ENCODE results near the gene PSMD13. TPM values are rescaled to one million over a fixed set of nuclear protein-coding genes. Genes with fewer than 3 reads are reported as not detected.

Gene PSMD13
- total RNA-seq, 4 donors from 2014 or later, result 69.6 to 124 (median 78.2) TPM

DNA sequence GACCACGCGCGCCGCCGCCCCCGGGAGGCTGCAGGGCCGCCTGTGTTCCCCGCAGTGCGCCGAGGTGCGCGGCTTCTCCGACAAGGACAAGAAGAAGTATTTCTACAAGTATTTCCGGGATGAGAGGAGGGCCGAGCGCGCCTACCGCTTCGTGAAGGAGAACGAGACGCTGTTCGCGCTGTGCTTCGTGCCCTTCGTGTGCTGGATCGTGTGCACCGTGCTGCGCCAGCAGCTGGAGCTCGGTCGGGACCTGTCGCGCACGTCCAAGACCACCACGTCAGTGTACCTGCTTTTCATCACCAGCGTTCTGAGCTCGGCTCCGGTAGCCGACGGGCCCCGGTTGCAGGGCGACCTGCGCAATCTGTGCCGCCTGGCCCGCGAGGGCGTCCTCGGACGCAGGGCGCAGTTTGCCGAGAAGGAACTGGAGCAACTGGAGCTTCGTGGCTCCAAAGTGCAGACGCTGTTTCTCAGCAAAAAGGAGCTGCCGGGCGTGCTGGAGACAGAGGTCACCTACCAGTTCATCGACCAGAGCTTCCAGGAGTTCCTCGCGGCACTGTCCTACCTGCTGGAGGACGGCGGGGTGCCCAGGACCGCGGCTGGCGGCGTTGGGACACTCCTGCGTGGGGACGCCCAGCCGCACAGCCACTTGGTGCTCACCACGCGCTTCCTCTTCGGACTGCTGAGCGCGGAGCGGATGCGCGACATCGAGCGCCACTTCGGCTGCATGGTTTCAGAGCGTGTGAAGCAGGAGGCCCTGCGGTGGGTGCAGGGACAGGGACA is 44.1 kb downstream of the PSMD13 start:
- no peak for ATAC-seq (ENCODE audit: low FRiP score)
- no peak for DNase-seq (ENCODE audit: low spot score)
- TF ChIP-seq, protein P1, sequence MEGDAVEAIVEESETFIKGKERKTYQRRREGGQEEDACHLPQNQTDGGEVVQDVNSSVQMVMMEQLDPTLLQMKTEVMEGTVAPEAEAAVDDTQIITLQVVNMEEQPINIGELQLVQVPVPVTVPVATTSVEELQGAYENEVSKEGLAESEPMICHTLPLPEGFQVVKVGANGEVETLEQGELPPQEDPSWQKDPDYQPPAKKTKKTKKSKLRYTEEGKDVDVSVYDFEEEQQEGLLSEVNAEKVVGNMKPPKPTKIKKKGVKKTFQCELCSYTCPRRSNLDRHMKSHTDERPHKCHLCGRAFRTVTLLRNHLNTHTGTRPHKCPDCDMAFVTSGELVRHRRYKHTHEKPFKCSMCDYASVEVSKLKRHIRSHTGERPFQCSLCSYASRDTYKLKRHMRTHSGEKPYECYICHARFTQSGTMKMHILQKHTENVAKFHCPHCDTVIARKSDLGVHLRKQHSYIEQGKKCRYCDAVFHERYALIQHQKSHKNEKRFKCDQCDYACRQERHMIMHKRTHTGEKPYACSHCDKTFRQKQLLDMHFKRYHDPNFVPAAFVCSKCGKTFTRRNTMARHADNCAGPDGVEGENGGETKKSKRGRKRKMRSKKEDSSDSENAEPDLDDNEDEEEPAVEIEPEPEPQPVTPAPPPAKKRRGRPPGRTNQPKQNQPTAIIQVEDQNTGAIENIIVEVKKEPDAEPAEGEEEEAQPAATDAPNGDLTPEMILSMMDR (IDR thresholded peaks at IDR 0.05), result no peak

DNA sequence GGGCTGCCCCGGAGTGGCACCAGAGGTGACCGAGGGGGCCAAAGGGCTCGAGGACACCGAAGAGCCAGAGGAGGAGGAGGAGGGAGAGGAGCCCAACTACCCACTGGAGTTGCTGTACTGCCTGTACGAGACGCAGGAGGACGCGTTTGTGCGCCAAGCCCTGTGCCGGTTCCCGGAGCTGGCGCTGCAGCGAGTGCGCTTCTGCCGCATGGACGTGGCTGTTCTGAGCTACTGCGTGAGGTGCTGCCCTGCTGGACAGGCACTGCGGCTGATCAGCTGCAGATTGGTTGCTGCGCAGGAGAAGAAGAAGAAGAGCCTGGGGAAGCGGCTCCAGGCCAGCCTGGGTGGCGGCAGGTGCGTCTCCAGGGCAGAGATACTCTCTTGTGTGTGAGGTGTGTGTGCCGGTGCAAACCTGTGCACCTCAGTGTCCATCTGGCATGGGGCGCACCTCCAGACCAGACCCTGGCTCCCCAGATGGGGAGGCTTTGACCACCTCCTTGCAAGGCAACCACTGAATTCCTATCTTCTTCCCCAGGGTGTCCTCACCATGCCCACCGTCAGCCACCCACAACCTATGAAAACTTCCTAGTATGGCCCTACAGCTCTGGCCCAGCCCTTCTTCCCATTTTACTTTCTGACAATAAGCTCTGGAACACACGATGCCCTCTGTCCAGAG is 44.8 kb downstream of the PSMD13 start:
- ATAC-seq (ENCODE audit: low FRiP score), result no peak

DNA sequence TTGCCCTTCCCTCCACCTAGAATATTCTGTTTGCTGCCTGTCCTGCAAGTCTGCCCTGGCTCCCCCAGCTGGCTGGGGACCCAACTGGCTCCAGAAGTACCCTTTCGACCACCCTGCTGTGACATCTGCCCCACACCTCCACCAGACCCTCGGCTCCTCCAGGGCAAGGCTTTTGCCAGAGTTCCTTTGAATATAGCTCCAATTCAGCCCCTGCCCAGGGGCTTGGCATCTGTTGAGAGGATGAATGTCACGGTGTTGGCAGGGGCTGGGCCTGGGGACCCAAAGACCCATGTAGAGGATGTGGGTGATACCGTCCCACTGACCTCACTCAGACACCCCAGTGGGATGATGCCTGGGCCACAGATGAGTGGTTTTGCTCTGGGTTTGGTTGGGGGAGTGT is 45.4 kb downstream of the PSMD13 start:
- ATAC-seq (ENCODE audit: low FRiP score) (no peak), DNase-seq (ENCODE audit: low spot score) (no peak)
- TF ChIP-seq, protein P1 (IDR thresholded peaks at IDR 0.05), result no peak

More for the DNA sequence above, 44.8 kb downstream of the PSMD13 start:
- DNase-seq (ENCODE audit: low spot score), result no peak
- TF ChIP-seq, protein P1 (IDR thresholded peaks at IDR 0.05), result no peak

GRCh38 chr11:282630-283360 is 46.0 kb downstream of the PSMD13 start:
- TF ChIP-seq, protein P1 (IDR thresholded peaks at IDR 0.05), result no peak
- no peak for DNase-seq (ENCODE audit: low spot score)
- ATAC-seq (ENCODE audit: low FRiP score), result no peak

- TF ChIP-seq, protein P1 (IDR thresholded peaks at IDR 0.05), result no peak
- no peak for DNase-seq (ENCODE audit: low spot score)
- ATAC-seq (ENCODE audit: low FRiP score), result no peak
Observed at GRCh38 chr11:283405-284104, 46.8 kb downstream of the PSMD13 start.

DNA sequence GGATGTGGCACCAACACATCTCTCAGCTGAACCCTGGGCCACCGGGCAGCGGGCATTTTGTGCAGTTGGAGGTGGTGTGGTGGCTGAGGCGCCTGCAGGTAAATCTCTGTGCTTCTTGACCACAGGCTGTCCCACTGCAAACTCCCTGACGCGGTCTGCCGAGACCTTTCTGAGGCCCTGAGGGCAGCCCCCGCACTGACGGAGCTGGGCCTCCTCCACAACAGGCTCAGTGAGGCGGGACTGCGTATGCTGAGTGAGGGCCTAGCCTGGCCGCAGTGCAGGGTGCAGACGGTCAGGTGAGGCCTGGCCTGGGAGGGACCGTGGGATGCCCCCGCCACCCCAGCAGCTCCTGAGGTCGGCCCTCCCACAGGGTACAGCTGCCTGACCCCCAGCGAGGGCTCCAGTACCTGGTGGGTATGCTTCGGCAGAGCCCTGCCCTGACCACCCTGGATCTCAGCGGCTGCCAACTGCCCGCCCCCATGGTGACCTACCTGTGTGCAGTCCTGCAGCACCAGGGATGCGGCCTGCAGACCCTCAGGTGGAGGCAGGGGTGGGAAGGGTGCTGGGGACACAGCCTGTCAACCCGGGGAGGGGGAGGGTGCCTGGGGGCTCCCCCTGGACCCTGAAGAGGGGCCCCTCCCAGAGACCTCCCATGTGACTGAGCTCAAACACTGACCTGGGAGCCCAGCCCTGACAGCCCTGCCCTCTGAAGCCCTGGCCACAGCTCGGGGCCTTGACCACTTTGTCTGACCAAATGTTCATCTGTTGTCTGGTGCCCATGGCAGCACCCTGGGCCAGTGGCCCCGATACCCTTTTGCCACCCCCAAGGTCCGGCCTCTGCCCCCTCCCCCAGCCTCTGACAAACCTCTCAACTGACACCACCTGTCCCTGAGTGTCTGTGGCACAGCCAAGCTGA is 47.6 kb downstream of the PSMD13 start:
- ATAC-seq (ENCODE audit: low FRiP score) (no peak), DNase-seq (ENCODE audit: low spot score) (no peak)
- TF ChIP-seq, protein P1 (IDR thresholded peaks at IDR 0.05), result no peak

All from omental fat pad (tissue), 4 donors.